K562 (cell line): ENCODE measurements around the gene HYPK. TPM values are rescaled to one million over a fixed set of nuclear protein-coding genes. Genes with fewer than 3 reads are reported as not detected.
A peak's percentile ranks its signal among the peaks of the same experiment; 100 is the strongest.

Experiments
- CEBPB ChIP-seq: fragments of 450-650 bp; IDR thresholded peaks from 2 replicates; pipeline ENCODE4 v1.6.1; 2016; ENCODE audit warnings: missing genetic modification characterization, missing compliant biosample characterization
- CGGBP1 ChIP-seq: fragments of 250-450 bp; sonication (Bioruptor Pico); IDR thresholded peaks from 2 replicates; pipeline ENCODE4 v1.9.0; 2021; ENCODE audit warnings: mild to moderate bottlenecking
- ETV1 ChIP-seq: fragments of 450-650 bp; conservative IDR thresholded peaks from 2 replicates; pipeline ENCODE4 v1.6.1; 2016; ENCODE audit warnings: missing genetic modification characterization, control low read depth, low read depth, missing compliant biosample characterization
- FIP1L1 ChIP-seq: fragments of 200-400 bp; formaldehyde crosslinking; IDR thresholded peaks from 2 replicates; pipeline ENCODE4 v1.6.1; 2018; ENCODE audit warnings: mild to moderate bottlenecking, low read depth, low read length; ENCODE audit not compliant: poor library complexity, severe bottlenecking
- MYNN ChIP-seq, 2 experiments: sonication (generic); formaldehyde crosslinking in 1 of 2; IDR thresholded peaks; 2 replicates each; pipeline versions ENCODE4 v1.5.0 to v1.6.1; 2016 to 2020; ENCODE audit warnings: antibody characterized with exemption in 1 of 2, missing genetic modification reagents in 1 of 2
- NFE2 ChIP-seq: IDR thresholded peaks from 2 replicates; pipeline ENCODE4 v1.6.1; 2014; ENCODE audit warnings: antibody characterized with exemption, low read depth
- RUNX1 ChIP-seq: sonication (generic); IDR thresholded peaks from 2 replicates; pipeline ENCODE4 v1.6.1; 2016; ENCODE audit warnings: antibody characterized with exemption, low read depth
- TAF15 ChIP-seq: fragments of 200-400 bp; formaldehyde crosslinking; IDR thresholded peaks from 2 replicates; pipeline ENCODE4 v1.6.1; 2017; ENCODE audit warnings: mild to moderate bottlenecking, low read depth, low read length, moderate library complexity
- TAF7 ChIP-seq: fragments of 450-650 bp; IDR thresholded peaks from 2 replicates; pipeline ENCODE4 v1.6.1; 2016; ENCODE audit warnings: missing genetic modification characterization, missing compliant biosample characterization
- TRIM28 ChIP-seq: fragments of 450-650 bp; IDR thresholded peaks from 2 replicates; pipeline ENCODE4 v1.6.1; 2017
- ZFX ChIP-seq: sonication (generic); formaldehyde crosslinking; IDR thresholded peaks from 2 replicates; pipeline ENCODE4 v1.8.0; 2022; ENCODE audit warnings: mild to moderate bottlenecking, missing genetic modification reagents, moderate library complexity
- ZNF347 ChIP-seq: fragments of 450-650 bp; formaldehyde crosslinking; IDR thresholded peaks from 2 replicates; pipeline ENCODE4 v1.4.0; 2020; ENCODE audit warnings: low read depth, mild to moderate bottlenecking, moderate library complexity
- ZNF75A ChIP-seq: fragments of 450-650 bp; formaldehyde crosslinking; IDR thresholded peaks from 2 replicates; pipeline ENCODE4 v1.4.0; 2020; ENCODE audit warnings: mild to moderate bottlenecking
- ZNF785 ChIP-seq: fragments of 250-450 bp; sonication (Bioruptor Pico); IDR thresholded peaks from 2 replicates; pipeline ENCODE4 v1.4.0; 2020; ENCODE audit warnings: mild to moderate bottlenecking
- ZZZ3 ChIP-seq: fragments of 450-650 bp; IDR thresholded peaks from 2 replicates; pipeline ENCODE4 v1.6.1; 2016; ENCODE audit warnings: antibody characterized with exemption, mild to moderate bottlenecking, moderate library complexity
- polyA plus RNA-seq, 8 experiments: library from polyadenylated mRNA; depleted of rRNA in 4 of 8; stranded (reverse) in 5 of 8; unstranded in 3 of 8; fragments of >200 nt; fragmentation: Nextera tagmentation in 2 of 8; fragmentation: Illumina TruSeq in 1 of 8; extraction: Ambion mirVana in 2 of 8; extraction: Trizol in 1 of 8; gene quantifications; 2 replicates each; pipeline versions ENCODE4 v1.2.1 to v1.2.3, GENCODE V29; 2011 to 2014; ENCODE audit warnings: inconsistent platforms in 1 of 8, missing spikeins in 1 of 8
- total RNA-seq, 7 experiments: library from RNA; depleted of rRNA in 6 of 7; stranded (reverse); fragments of >200 nt in 6 of 7; fragmentation: Illumina TruSeq in 2 of 7; extraction: Trizol in 2 of 7; gene quantifications; 2 replicates each; pipeline versions ENCODE4 v1.2.1 to v1.2.3, GENCODE V29; 2011 to 2021; ENCODE audit warnings: low replicate concordance in 1 of 7
- TF ChIP-seq, protein P1 (sequence below): fragments of 250-450 bp; sonication (Bioruptor Pico); IDR thresholded peaks from 2 replicates; pipeline ENCODE4 v1.4.0; 2020
- TF ChIP-seq, protein P2 (sequence below): fragments of 450-650 bp; IDR thresholded peaks from 2 replicates; pipeline ENCODE4 v1.6.1; 2016; ENCODE audit warnings: borderline replicate concordance
- TF ChIP-seq, protein P3 (sequence below): fragments of 250-450 bp; sonication (Bioruptor Pico); IDR thresholded peaks from 2 replicates; pipeline ENCODE4 v1.4.0; 2020; ENCODE audit warnings: mild to moderate bottlenecking

Gene HYPK
- total and polyA plus RNA-seq, 9 of the 15 experiments (the other 6 are each of a cell fraction or from before 2014, with no cell fraction given) = 7.2 to 28.0 (median 21.1) TPM

- TF ChIP-seq RUNX1 = no peak
- TF ChIP-seq TAF7 (tag) = 0 out of 2 replicates have a peak, but pooled peaks have one; percentile 34
- TF ChIP-seq ZFX (CRISPR knock-in tag) = peak; percentile 56; the same call in 1 of the 2 replicates
- TF ChIP-seq ETV1 (tag) = peak; percentile 97
- TF ChIP-seq TRIM28 = peak; percentile 77; the same call in 1 of the 2 replicates
- no peak for TF ChIP-seq ZNF785
- no peak for TF ChIP-seq NFE2
- TF ChIP-seq, protein P1, sequence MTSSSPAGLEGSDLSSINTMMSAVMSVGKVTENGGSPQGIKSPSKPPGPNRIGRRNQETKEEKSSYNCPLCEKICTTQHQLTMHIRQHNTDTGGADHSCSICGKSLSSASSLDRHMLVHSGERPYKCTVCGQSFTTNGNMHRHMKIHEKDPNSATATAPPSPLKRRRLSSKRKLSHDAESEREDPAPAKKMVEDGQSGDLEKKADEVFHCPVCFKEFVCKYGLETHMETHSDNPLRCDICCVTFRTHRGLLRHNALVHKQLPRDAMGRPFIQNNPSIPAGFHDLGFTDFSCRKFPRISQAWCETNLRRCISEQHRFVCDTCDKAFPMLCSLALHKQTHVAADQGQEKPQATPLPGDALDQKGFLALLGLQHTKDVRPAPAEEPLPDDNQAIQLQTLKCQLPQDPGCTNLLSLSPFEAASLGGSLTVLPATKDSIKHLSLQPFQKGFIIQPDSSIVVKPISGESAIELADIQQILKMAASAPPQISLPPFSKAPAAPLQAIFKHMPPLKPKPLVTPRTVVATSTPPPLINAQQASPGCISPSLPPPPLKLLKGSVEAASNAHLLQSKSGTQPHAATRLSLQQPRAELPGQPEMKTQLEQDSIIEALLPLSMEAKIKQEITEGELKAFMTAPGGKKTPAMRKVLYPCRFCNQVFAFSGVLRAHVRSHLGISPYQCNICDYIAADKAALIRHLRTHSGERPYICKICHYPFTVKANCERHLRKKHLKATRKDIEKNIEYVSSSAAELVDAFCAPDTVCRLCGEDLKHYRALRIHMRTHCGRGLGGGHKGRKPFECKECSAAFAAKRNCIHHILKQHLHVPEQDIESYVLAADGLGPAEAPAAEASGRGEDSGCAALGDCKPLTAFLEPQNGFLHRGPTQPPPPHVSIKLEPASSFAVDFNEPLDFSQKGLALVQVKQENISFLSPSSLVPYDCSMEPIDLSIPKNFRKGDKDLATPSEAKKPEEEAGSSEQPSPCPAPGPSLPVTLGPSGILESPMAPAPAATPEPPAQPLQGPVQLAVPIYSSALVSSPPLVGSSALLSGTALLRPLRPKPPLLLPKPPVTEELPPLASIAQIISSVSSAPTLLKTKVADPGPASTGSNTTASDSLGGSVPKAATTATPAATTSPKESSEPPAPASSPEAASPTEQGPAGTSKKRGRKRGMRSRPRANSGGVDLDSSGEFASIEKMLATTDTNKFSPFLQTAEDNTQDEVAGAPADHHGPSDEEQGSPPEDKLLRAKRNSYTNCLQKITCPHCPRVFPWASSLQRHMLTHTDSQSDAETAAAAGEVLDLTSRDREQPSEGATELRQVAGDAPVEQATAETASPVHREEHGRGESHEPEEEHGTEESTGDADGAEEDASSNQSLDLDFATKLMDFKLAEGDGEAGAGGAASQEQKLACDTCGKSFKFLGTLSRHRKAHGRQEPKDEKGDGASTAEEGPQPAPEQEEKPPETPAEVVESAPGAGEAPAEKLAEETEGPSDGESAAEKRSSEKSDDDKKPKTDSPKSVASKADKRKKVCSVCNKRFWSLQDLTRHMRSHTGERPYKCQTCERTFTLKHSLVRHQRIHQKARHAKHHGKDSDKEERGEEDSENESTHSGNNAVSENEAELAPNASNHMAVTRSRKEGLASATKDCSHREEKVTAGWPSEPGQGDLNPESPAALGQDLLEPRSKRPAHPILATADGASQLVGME (CRISPR knock-in tag) = no peak
- no peak for TF ChIP-seq CGGBP1 (CRISPR knock-in tag)
- no peak for TF ChIP-seq ZNF347 (CRISPR knock-in tag)
- TF ChIP-seq FIP1L1 = no peak
- TF ChIP-seq CEBPB (tag) = peak; percentile 47; the same call in 1 of the 2 replicates
- TF ChIP-seq MYNN (IDR thresholded peaks at IDR 0.05) = 0 out of 2 replicates have a peak, but pooled peaks have one; percentile 32
- no peak for TF ChIP-seq MYNN (CRISPR knock-in tag; IDR thresholded peaks at IDR 0.05)
- no peak for TF ChIP-seq ZNF75A (CRISPR knock-in tag)
- TF ChIP-seq, protein P2, sequence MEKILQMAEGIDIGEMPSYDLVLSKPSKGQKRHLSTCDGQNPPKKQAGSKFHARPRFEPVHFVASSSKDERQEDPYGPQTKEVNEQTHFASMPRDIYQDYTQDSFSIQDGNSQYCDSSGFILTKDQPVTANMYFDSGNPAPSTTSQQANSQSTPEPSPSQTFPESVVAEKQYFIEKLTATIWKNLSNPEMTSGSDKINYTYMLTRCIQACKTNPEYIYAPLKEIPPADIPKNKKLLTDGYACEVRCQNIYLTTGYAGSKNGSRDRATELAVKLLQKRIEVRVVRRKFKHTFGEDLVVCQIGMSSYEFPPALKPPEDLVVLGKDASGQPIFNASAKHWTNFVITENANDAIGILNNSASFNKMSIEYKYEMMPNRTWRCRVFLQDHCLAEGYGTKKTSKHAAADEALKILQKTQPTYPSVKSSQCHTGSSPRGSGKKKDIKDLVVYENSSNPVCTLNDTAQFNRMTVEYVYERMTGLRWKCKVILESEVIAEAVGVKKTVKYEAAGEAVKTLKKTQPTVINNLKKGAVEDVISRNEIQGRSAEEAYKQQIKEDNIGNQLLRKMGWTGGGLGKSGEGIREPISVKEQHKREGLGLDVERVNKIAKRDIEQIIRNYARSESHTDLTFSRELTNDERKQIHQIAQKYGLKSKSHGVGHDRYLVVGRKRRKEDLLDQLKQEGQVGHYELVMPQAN = peak; percentile 91; the same call in 1 of the 2 replicates
- TF ChIP-seq TAF15 = no peak
- TF ChIP-seq ZZZ3 = no peak; the same call in 1 of the 2 replicates
- TF ChIP-seq, protein P3, sequence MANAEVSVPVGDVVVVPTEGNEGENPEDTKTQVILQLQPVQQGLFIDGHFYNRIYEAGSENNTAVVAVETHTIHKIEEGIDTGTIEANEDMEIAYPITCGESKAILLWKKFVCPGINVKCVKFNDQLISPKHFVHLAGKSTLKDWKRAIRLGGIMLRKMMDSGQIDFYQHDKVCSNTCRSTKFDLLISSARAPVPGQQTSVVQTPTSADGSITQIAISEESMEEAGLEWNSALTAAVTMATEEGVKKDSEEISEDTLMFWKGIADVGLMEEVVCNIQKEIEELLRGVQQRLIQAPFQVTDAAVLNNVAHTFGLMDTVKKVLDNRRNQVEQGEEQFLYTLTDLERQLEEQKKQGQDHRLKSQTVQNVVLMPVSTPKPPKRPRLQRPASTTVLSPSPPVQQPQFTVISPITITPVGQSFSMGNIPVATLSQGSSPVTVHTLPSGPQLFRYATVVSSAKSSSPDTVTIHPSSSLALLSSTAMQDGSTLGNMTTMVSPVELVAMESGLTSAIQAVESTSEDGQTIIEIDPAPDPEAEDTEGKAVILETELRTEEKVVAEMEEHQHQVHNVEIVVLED = peak; percentile 77
These were observed 24.2 kb downstream of the HYPK start, which contains the start of gene MFAP1 (continued) for GRCh38 chr15:43824302-43825246.
